Mesenchymal stem cell (in vitro differentiated cells and primary cell): ENCODE data around the gene MSI2.

Experiments
- DNase-seq: peaks from one replicate; pipeline ENCODE4 v3.0.0-alpha.2; 2013
- H2AFZ ChIP-seq: one replicate; pipeline ENCODE4 v1.6.1; 2013; ENCODE audit warnings: low read depth, mild to moderate bottlenecking, control low read depth, inconsistent platforms, low read length, moderate library complexity
- H2AK5ac ChIP-seq: 2 replicates; pipeline ENCODE4 v1.6.1; 2013; ENCODE audit warnings: low read length, moderate library complexity, mild to moderate bottlenecking, inconsistent platforms; ENCODE audit not compliant: severe bottlenecking
- H2BK120ac ChIP-seq: one replicate; pipeline ENCODE4 v1.6.1; 2013; ENCODE audit warnings: low read depth, mild to moderate bottlenecking, inconsistent platforms, low read length, moderate library complexity
- H2BK12ac ChIP-seq, 2 experiments: one replicate each; pipeline ENCODE4 v1.6.1; 2013; ENCODE audit warnings: inconsistent platforms in 2 of 2, low read length in 2 of 2, mild to moderate bottlenecking in 2 of 2, moderate library complexity in 2 of 2, control low read depth in 1 of 2
- H2BK15ac ChIP-seq: one replicate; pipeline ENCODE4 v1.6.1; 2013; ENCODE audit warnings: mild to moderate bottlenecking, low read depth, inconsistent platforms; ENCODE audit not compliant: poor library complexity, severe bottlenecking
- H2BK5ac ChIP-seq: 2 replicates; pipeline ENCODE4 v1.6.1; 2013; ENCODE audit warnings: low read depth, mild to moderate bottlenecking, low read length, control low read depth, inconsistent platforms; ENCODE audit not compliant: poor library complexity, severe bottlenecking
- H3K14ac ChIP-seq, 2 experiments: one replicate each; pipeline ENCODE4 v1.6.1; 2013; ENCODE audit warnings: inconsistent platforms in 2 of 2, low read length in 2 of 2, control low read depth in 1 of 2, mild to moderate bottlenecking in 1 of 2, moderate library complexity in 1 of 2
- H3K18ac ChIP-seq, 2 experiments: one replicate each; pipeline ENCODE4 v1.6.1; 2013; ENCODE audit warnings: inconsistent platforms in 2 of 2, low read length in 2 of 2, control low read depth in 1 of 2, low read depth in 1 of 2, mild to moderate bottlenecking in 1 of 2
- H3K23ac ChIP-seq, 2 experiments: one replicate each; pipeline ENCODE4 v1.6.1; 2013; ENCODE audit warnings: inconsistent platforms in 2 of 2, low read length in 2 of 2, mild to moderate bottlenecking in 2 of 2, moderate library complexity in 2 of 2, control low read depth in 1 of 2
- H3K27ac ChIP-seq: 2 replicates; pipeline ENCODE4 v1.5.1; 2013; ENCODE audit warnings: mild to moderate bottlenecking, moderate library complexity, low read length, control low read depth, inconsistent platforms; ENCODE audit not compliant: poor library complexity, severe bottlenecking
- H3K27me3 ChIP-seq, 2 experiments: 2 replicates each; pipeline versions ENCODE4 v1.6.1 to v1.7.0; 2013; ENCODE audit warnings: low read length in 2 of 2, mild to moderate bottlenecking in 2 of 2, moderate library complexity in 2 of 2, control low read depth in 1 of 2, inconsistent platforms in 1 of 2; ENCODE audit not compliant: control insufficient read depth in 1 of 2, insufficient read depth in 1 of 2
- H3K36me3 ChIP-seq, 2 experiments: 2 replicates each; pipeline versions ENCODE4 v1.6.1 to v1.7.0; 2013; ENCODE audit warnings: low read length in 2 of 2, control low read depth in 1 of 2, inconsistent platforms in 1 of 2, low read depth in 1 of 2, mild to moderate bottlenecking in 1 of 2; ENCODE audit not compliant: insufficient read depth in 2 of 2, control insufficient read depth in 1 of 2
- H3K4ac ChIP-seq, 2 experiments: one replicate each; pipeline ENCODE4 v1.6.1; 2013; ENCODE audit warnings: inconsistent platforms in 2 of 2, low read length in 2 of 2, mild to moderate bottlenecking in 2 of 2, moderate library complexity in 2 of 2, control low read depth in 1 of 2, low read depth in 1 of 2
- H3K4me1 ChIP-seq: 2 replicates; pipeline ENCODE4 v1.6.1; 2013; ENCODE audit warnings: low read depth, low read length, control low read depth; ENCODE audit not compliant: control insufficient read depth, insufficient read depth
- H3K4me2 ChIP-seq: 2 replicates; pipeline ENCODE4 v1.6.1; 2013; ENCODE audit warnings: low read length, mild to moderate bottlenecking, inconsistent platforms; ENCODE audit not compliant: poor library complexity, severe bottlenecking
- H3K4me3 ChIP-seq, 2 experiments: 2 replicates each; pipeline versions ENCODE4 v1.5.1 to v1.7.0; 2013; ENCODE audit warnings: low read length in 2 of 2, mild to moderate bottlenecking in 2 of 2, control low read depth in 1 of 2, low read depth in 1 of 2; ENCODE audit not compliant: insufficient read depth in 1 of 2
- H3K79me1 ChIP-seq: replicated peaks from 2 replicates; pipeline ENCODE4 v1.6.1; 2013; ENCODE audit warnings: mild to moderate bottlenecking, control low read depth, low read length, inconsistent platforms; ENCODE audit not compliant: poor library complexity, severe bottlenecking
- H3K9ac ChIP-seq: 2 replicates; pipeline ENCODE4 v1.7.0; 2013; ENCODE audit warnings: mild to moderate bottlenecking, low read length, moderate library complexity
- H3K9me3 ChIP-seq: 2 replicates; pipeline ENCODE4 v1.7.0; 2013; ENCODE audit warnings: mild to moderate bottlenecking, low read length; ENCODE audit not compliant: control insufficient read depth
- H4K8ac ChIP-seq: one replicate; pipeline ENCODE4 v1.6.1; 2013; ENCODE audit warnings: inconsistent platforms, mild to moderate bottlenecking, low read length, moderate library complexity
- H4K91ac ChIP-seq: one replicate; pipeline ENCODE4 v1.6.1; 2013; ENCODE audit warnings: mild to moderate bottlenecking, low read length, inconsistent platforms
- WGBS: methylation state at CpG from one replicate; pipeline ENCODE4 v1.1.7; 2013; ENCODE audit warnings: mixed read lengths; 5-methylcytosine and 5-hydroxymethylcytosine counted together

Gene MSI2

DNA sequence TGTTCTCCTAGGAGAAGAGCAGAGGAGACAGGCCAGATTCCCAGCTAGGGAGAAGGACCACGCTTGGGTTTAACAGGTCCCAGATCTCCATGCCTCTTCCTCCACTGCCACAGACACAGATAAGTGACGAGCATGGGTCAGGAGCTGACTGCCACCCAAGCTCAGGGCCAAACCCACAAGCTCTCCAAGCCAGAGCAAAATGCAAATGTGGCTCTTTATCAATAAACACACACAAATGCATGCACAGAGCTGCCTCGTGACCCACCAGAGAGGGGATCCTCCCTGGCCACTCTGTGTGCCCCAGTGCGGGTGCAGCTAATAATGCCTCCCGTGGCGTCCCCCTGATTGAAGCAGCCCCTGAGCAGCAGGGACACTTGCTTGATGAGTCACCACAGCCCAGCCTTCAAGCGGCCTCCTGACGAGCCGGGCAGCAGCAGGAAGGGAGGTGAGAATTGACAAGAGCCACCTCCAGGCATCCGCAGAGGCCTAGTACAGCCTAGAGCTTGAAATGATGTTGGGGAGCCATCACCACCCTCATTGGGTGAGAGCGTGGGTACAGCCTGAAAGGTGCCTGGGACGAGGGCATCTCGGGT, 344.9 kb downstream of the MSI2 start:
- H3K27ac ChIP-seq, result no peak overlapping the region
- H3K4me3 ChIP-seq, result no peak overlapping the region
- no peaks in the 10 kb centered on the region for H3K9me3 ChIP-seq
- no peak overlapping the region for H3K14ac ChIP-seq
- H4K8ac ChIP-seq, result peak overlapping the region; percentile 72
- H3K4ac ChIP-seq, result no peak overlapping the region
- H3K18ac ChIP-seq, result peak overlapping the region in 1 of 2 experiments; percentile 32
- H2BK12ac ChIP-seq, result no peak overlapping the region
- peak overlapping the region; percentile 14 for H4K91ac ChIP-seq
- H2BK5ac ChIP-seq, result no peak overlapping the region
- no peak overlapping the region for H3K4me2 ChIP-seq
- H2AK5ac ChIP-seq, result no peak overlapping the region
- H3K9ac ChIP-seq, result no peak overlapping the region
- peak; percentile 59 for DNase-seq
- H3K4me1 ChIP-seq, result peaks cover 22% of the 10 kb centered on the region
- no peak overlapping the region for H2BK15ac ChIP-seq
- H3K27me3 ChIP-seq, result no peaks in the 10 kb centered on the region
- WGBS, result 67% methylated on average over 13 of the region's 13 CpGs
- no peak overlapping the region for H2BK120ac ChIP-seq
- peak overlapping the region in 1 of 2 experiments; percentile 19 for H3K23ac ChIP-seq
- no peak overlapping the region for H2AFZ ChIP-seq
- H3K36me3 ChIP-seq, result peaks cover 0 to 3% of the 10 kb centered on the region in 2 experiments
- peaks cover 3% of the 10 kb centered on the region for H3K79me1 ChIP-seq

DNA sequence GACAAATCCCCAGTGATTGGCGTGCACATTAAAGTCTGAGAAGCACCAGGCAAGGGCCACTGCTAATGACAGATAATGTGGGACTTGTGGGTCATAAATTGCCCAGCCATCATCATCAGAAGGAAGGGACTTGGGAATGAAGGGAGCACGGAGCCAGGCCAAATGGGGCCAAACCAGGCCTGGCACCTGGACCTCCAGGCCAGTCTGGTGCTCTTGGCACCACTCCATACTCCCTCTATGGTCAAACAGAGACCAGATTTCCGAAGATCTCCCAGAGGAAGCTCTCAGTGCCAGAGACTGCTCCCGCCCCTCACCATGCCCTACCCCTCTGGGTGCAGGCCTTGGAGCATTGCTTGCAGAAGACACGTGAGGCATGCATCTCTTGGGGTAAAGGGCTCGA, 346.6 kb downstream of the MSI2 start:
- Histone ChIP-seq H3K4me1 (peaks cover 20% of the 10 kb centered on the region), H3K23ac (no peak overlapping the region), H4K91ac (no peak overlapping the region), H2AFZ (no peak overlapping the region), H2BK120ac (no peak overlapping the region), H3K79me1 (peaks cover 8% of the 10 kb centered on the region), H3K9ac (no peak overlapping the region), H3K4ac (no peak overlapping the region), H3K9me3 (no peaks in the 10 kb centered on the region), H2BK5ac (no peak overlapping the region), H3K27me3 (no peaks in the 10 kb centered on the region), H3K18ac (no peak overlapping the region), H3K4me2 (no peak overlapping the region), H4K8ac (no peak overlapping the region), H3K4me3 (no peak overlapping the region), H2AK5ac (no peak overlapping the region), H3K27ac (no peak overlapping the region), H3K36me3 (peaks cover 0 to 3% of the 10 kb centered on the region in 2 experiments), H2BK15ac (no peak overlapping the region), H3K14ac (no peak overlapping the region), H2BK12ac (no peak overlapping the region)
- no peak for DNase-seq
- 96% methylated on average over 6 of the region's 6 CpGs for WGBS

DNA sequence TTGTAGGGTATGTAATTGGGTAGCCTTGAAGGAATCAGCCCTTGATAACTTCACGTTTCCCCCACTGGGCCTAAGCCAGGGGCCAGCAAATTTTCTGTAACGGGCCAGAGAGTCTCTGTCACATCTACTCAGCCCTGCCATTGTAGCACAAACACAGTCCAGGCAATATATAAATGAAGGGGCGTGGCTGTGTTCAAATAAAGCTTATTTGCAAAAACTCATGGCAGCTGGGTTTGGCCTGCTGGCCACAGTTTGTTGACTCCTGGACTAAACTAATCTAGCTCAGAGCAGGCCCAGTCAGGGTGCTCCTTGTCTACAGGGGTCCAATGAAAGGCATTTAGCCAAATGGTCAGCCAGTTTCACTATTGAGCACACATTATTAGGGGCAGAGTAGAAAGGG, 347.2 kb downstream of the MSI2 start:
- Histone ChIP-seq H2AFZ (no peak overlapping the region), H2BK5ac (no peak overlapping the region), H3K9ac (no peak overlapping the region), H2AK5ac (no peak overlapping the region), H3K23ac (no peak overlapping the region), H2BK120ac (no peak overlapping the region), H3K27ac (no peak overlapping the region), H3K36me3 (peaks cover 0 to 9% of the 10 kb centered on the region in 2 experiments), H3K27me3 (no peaks in the 10 kb centered on the region), H3K9me3 (no peaks in the 10 kb centered on the region), H4K91ac (no peak overlapping the region), H2BK15ac (no peak overlapping the region), H2BK12ac (no peak overlapping the region), H3K79me1 (peaks cover 8% of the 10 kb centered on the region), H3K14ac (no peak overlapping the region), H3K4me3 (no peak overlapping the region), H3K4me2 (no peak overlapping the region), H4K8ac (no peak overlapping the region), H3K4me1 (peaks cover 20% of the 10 kb centered on the region), H3K18ac (no peak overlapping the region), H3K4ac (no peak overlapping the region)
- no peak for DNase-seq
- WGBS, result 87% methylated on average over 3 of the region's 3 CpGs

GRCh38 chr17:57603978-57604377, 347.7 kb downstream of the MSI2 start:
- no peak overlapping the region for H4K91ac ChIP-seq
- WGBS, result 100% methylated on average over 5 of the region's 5 CpGs
- no peak overlapping the region for H3K4me2 ChIP-seq
- no peak overlapping the region for H3K9ac ChIP-seq
- no peak overlapping the region for H3K4ac ChIP-seq
- H3K14ac ChIP-seq, result no peak overlapping the region
- H3K4me1 ChIP-seq, result peaks cover 20% of the 10 kb centered on the region
- H2AK5ac ChIP-seq, result no peak overlapping the region
- H2AFZ ChIP-seq, result no peak overlapping the region
- H3K18ac ChIP-seq, result no peak overlapping the region
- H3K9me3 ChIP-seq, result no peaks in the 10 kb centered on the region
- H2BK15ac ChIP-seq, result no peak overlapping the region
- H3K27ac ChIP-seq, result no peak overlapping the region
- no peaks in the 10 kb centered on the region for H3K27me3 ChIP-seq
- H4K8ac ChIP-seq, result no peak overlapping the region
- H3K79me1 ChIP-seq, result peaks cover 8% of the 10 kb centered on the region
- H3K23ac ChIP-seq, result no peak overlapping the region
- no peak overlapping the region for H3K4me3 ChIP-seq
- H2BK12ac ChIP-seq, result no peak overlapping the region
- DNase-seq, result no peak
- H2BK5ac ChIP-seq, result no peak overlapping the region
- H3K36me3 ChIP-seq, result peaks cover 0 to 9% of the 10 kb centered on the region in 2 experiments
- H2BK120ac ChIP-seq, result no peak overlapping the region
